Measurements from ENCODE around the gene KRT4.

DNA sequence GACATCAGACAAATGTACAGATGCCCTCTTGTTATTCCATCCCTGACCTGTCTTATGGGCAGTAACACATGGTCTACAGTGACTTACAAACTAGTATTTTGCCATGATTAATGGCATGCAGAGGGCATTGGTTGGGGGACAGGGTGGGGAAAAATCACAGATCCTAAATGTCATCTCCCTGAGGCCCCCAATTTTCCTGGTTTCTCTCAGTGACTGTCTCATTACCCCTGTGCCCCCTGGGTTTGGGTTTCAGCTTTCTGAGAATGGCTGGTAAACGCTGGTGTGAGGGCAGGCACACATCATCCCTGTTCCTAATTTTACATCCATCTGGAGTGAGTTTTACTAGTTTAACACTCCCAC is 46.9 kb downstream of the KRT4 start:
- TF ChIP-seq POLR2AphosphoS5 (IDR thresholded peaks at IDR 0.05; ENCODE audit: borderline replicate concordance, low read depth, low read length), result no peak
- no peak for TF ChIP-seq EZH2 (IDR thresholded peaks at IDR 0.05)

All from SK-N-MC (cell line).